Measurements from ENCODE around the gene SAMD11. TPM values are rescaled to one million over a fixed set of nuclear protein-coding genes. Genes with fewer than 3 reads are reported as not detected.
A peak's percentile ranks its signal among the peaks of the same experiment; 100 is the strongest.
"Not testable (repeated sequence)": the region's sequence is repeated elsewhere in the genome, so short reads cannot be mapped to it uniquely, and the experiment has no call there.

The SAMD11 gene
- total RNA-seq, 2 donors from 2014 or later: 3.0 to 4.2 TPM

GRCh38 chr1:944341-945325, 20.9 kb downstream of the SAMD11 start:
- no peak overlapping the region for H3K9ac ChIP-seq (ENCODE audit: low read depth in 2 of 2, low read length in 2 of 2)
- H3K27me3 ChIP-seq: peaks cover 33% of the 10 kb centered on the region
- intact Hi-C loops (cut with DNase I): no loop called here
- no peak overlapping the region for H3K4me3 ChIP-seq
- DNase-seq: no peak
- H3K4me1 ChIP-seq: peaks cover 14% of the 10 kb centered on the region
- no peaks in the 10 kb centered on the region for H3K9me3 ChIP-seq
- TF ChIP-seq CTCF (IDR thresholded peaks at IDR 0.05): no peak
- H3K27ac ChIP-seq: peak overlapping the region; percentile 55
- H3K36me3 ChIP-seq: no peaks in the 10 kb centered on the region

- Histone ChIP-seq H3K9me3 (no peaks in the 10 kb centered on the region), H3K9ac (ENCODE audit: low read depth in 2 of 2, low read length in 2 of 2) (no peak overlapping the region), H3K4me3 (no peak overlapping the region), H3K4me1 (peaks cover 7% of the 10 kb centered on the region), H3K27ac (no peak overlapping the region), H3K27me3 (peaks cover 22% of the 10 kb centered on the region), H3K36me3 (no peaks in the 10 kb centered on the region)
- intact Hi-C loops (cut with DNase I): no loop called here
- no peak for TF ChIP-seq CTCF (IDR thresholded peaks at IDR 0.05)
- DNase-seq: no peak
Measured at GRCh38 chr1:945688-946556, 22.2 kb downstream of the SAMD11 start.

- H3K9ac ChIP-seq (ENCODE audit: low read depth in 2 of 2, low read length in 2 of 2); H3K4me1 ChIP-seq; DNase-seq; H3K27ac ChIP-seq; intact Hi-C loops (cut with DNase I); H3K4me3 ChIP-seq; H3K9me3 ChIP-seq; H3K36me3 ChIP-seq: not testable (repeated sequence)
- H3K27me3 ChIP-seq: peaks cover 13% of the 10 kb centered on the region
Measured at GRCh38 chr1:946811-947210, 23.1 kb downstream of the SAMD11 start.

GRCh38 chr1:947958-948357, 24.2 kb downstream of the SAMD11 start:
- no peak overlapping the region for H3K9ac ChIP-seq (ENCODE audit: low read depth in 2 of 2, low read length in 2 of 2)
- H3K27ac ChIP-seq: no peak overlapping the region
- no peaks in the 10 kb centered on the region for H3K9me3 ChIP-seq
- no peak for TF ChIP-seq CTCF (IDR thresholded peaks at IDR 0.05)
- no peak overlapping the region for H3K4me3 ChIP-seq
- H3K36me3 ChIP-seq: peaks cover 4% of the 10 kb centered on the region
- DNase-seq: no peak
- no peaks in the 10 kb centered on the region for H3K4me1 ChIP-seq
- intact Hi-C loops (cut with DNase I): no loop called here
- peaks cover 2% of the 10 kb centered on the region for H3K27me3 ChIP-seq

GRCh38 chr1:950268-950667, 26.5 kb downstream of the SAMD11 start:
- no peak overlapping the region for H3K9ac ChIP-seq (ENCODE audit: low read depth in 2 of 2, low read length in 2 of 2)
- no peak overlapping the region for H3K4me3 ChIP-seq
- H3K36me3 ChIP-seq: peaks cover 11% of the 10 kb centered on the region
- no peak for DNase-seq
- H3K27me3 ChIP-seq: no peaks in the 10 kb centered on the region
- intact Hi-C loops (cut with DNase I): no loop called here
- no peak overlapping the region for H3K27ac ChIP-seq
- no peaks in the 10 kb centered on the region for H3K4me1 ChIP-seq
- TF ChIP-seq CTCF (IDR thresholded peaks at IDR 0.05): no peak
- no peaks in the 10 kb centered on the region for H3K9me3 ChIP-seq
